Glomerular visceral epithelial cell (primary cell): ENCODE data around the gene PACRG.

Experiments used
- DNase-seq: peaks from one replicate; pipeline ENCODE4 v3.0.0-alpha.2; 2016; ENCODE audit errors: extremely low spot score

PACRG gene

DNA sequence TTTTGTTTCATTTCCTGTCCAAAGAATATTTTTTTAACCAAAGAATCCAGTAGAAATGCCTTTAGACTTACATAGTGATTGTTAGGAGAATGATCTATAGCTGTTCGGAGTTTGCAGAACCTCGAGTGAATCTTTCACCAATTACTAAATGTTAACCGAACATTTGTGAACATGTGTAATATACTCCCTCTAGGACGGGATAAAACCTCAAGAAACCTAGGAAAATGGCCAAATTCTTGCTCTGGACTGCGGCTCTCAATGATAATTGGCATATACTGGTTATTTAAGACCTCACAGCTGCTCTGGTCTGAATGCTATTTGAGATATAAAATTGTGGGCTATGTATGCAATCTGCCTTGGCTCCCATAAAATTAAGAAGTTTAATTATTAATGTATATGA is 137.1 kb downstream of the PACRG start:
- no peak for DNase-seq

DNA sequence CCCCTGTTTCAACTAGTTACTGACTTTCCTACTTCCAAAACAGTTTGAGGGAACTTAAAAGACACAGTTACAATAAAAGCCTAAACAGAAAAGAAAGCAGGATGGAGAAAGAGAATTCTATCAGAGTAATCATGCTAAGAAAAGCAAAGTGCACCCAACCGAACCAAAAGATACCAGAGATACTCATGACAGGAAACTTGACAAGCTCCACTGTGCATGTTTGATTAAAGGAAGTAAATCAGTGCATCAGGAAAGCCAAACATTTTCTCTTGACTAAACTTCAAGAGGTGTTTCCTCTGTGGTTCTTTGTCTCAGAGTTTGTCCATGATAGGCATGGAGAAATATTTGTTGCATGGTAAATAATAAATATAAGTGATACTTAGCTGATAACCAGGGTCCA is 138.9 kb downstream of the PACRG start:
- DNase-seq: no peak

DNA sequence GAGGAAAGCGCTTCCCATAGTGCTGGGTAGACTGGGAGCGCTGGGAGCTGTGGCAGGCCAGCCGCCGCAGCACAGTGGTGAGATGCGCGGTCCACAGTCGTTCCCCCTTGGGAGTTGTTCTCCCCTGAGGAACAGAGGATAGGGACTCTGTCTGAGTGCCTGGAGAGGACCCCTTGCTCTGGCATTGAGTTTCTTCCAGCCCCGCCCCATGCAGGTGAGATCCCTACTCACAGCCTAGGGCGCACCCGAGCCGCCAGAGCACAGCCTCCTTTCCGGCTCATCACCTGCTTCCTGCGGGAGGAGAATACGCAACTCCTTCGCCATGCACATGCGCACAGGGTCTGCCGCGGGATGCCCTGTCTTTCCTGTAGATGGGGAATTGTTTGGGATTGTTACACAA is 140.6 kb downstream of the PACRG start:
- no peak for DNase-seq

DNA sequence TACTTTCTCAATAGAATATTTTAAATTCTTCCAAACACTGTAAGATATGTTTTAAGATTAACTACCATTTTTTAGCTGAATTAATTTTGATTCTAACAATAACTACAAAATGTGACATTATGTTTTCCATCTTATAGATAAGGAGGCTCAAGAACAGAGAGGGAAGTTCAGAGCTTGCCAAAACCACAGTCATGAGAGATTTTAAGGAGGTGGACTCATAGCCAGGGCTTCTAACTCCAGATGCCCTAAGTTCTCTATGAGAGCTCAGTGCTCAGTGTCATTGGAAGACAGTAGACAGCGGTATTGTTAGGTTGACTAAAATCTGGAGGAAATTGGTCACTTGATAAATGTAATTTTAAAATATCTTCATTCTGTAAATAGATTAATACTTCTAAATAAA is 144.2 kb downstream of the PACRG start:
- no peak for DNase-seq

DNA sequence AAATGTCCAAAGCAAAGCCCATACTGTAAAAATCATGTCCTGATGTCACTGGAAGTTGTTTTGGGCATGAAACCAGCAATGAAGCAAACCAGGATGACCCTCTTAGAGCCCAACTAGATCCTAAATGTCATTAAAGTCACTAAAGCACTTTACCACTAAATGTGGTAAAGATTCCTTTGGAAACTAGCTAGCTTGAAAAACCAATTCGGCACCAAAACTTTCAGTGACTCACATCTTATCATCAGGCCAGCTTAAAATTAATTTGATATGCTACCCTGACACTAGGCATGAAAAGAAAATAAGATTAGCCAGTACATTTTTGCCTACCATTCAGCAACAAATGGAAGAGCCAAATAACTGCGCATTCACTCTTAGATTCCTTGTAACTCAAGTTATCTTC is 145.8 kb downstream of the PACRG start:
- no peak for DNase-seq

DNA sequence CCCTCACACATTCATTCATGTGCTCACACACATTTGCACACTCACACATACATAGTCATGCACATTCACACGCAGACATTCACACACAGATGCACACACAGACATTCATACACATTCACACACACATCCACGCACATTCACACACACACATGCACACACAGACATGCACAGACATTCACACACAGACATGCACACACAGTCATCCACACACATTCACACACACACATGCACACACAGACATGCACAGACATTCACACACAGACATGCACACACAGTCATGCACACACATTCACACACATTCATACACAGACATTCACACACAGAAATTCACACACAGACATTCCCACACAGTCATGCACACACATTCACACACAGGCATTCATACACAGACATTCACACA is 147.3 kb downstream of the PACRG start:
- no peak for DNase-seq

DNA sequence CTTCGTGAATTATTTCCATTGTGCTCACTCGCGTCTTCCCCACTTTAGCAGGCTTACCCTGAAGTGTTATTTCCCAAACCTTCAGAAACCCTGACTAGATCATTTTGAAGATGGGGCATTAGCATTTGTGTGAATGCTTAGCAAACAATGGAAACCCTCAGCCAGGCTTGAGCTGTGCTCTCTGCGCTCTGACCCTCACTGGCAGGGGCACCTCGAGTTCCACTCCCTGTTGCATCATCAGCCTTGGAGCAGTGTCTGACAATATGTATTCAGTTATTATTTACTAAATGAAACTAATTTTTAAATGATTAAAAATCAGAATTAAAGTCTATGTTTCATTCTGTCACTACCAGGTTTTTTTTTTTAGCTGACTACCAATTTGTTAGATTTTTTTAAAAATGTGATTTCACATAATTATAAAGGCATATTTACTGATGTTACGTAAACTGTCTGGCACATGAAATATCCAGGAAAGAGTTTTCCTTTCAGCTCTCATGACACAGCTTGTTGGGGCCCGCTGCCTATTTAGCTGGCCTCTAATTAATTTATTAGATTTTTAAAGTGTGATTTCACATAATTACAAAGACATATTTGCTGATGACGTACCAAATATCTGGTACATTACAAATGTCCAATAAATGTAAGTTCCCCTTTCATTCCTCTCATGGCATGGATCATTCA is 155.2 kb downstream of the PACRG start:
- no peak for DNase-seq

DNA sequence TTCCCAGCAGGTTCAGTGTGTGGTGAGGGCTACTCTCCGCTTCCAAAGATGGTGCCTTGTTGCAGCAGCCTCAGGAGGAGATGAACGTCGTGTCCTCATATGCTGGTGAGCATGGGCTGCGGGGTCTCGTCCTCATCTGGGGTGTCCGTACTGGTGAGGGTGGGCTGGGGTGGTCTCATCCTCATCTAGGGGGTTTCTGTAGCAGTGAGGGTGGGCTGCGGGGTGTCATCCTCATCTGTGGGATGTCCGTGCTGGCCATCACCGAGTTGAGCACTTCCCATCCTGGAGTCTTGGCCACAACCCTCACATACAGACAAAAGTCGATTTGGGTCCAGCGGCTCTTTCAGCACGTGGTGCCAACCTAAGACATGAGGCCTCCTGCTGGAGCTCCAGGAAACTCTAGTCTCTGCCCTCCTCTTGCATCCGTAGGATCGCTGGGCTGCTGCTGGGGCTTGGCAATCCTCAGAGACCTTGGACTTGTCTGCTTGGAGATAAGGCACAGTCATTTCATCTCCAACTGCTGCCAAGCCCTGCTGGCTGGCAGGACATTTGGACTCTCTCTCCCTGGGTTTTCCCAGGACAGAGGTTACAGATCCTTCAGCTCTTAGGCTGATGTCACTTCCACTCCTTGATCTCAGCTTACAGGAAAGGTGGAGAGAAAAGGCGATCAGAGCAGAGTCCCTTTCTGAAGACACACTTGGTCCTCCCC is 160.4 kb downstream of the PACRG start:
- DNase-seq: no peak

DNA sequence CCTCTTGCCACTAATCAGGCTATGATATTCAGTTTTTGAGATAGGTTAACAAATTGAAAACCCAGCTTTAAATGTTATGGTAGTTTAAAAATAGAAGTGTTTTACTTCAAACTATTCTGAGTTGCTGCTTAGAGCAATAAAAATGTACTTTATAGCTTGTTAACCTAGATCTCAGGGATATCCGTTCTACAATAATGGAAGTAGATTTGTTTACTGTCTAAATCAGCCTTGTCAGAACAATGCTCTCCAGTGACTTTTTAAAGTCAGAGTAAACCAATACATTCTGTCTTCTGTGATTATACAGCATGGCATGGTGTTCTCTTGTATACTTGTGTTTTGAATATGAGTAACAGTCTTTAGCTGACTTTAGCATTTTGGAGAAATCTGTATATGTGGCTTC is 161.5 kb downstream of the PACRG start:
- DNase-seq: no peak

DNA sequence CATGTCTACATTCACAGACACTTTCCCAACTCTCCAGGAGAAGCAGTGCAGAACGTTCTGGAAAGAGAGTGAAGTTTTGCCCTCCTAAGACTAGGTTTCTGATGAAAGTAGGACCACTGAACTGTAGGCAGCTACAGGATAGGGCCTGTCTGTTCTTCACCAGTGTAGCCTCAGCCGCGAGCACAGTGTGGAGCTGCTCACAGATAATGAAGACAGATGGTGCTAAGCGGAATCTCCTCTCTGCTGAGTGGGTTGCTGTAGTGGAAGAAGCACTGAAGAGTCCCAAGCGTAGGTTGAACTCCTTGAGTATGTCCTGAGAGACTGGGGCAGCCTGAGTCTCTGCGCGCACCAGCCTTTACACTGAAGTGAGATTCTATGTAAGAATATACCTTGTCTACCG is 170.2 kb downstream of the PACRG start:
- no peak for DNase-seq

DNA sequence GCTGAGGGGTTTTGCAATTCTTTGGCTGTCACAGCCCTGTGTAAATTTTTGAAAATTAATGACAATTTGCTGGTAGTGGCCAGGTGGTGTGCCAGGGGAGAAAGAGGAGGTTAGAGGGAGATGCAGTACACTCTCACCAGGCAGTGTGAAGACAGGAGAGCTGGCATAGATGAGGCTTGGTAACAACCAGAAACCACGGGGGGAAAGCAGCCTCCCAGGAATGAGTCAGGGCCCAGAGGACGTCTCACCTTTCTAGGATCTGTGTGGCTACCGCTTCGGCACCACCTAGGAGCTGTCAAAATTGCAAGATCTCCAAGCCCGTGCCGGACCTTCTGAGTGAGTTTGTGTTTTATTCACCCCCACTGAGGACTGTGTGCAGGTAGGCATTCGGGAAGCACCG is 171.4 kb downstream of the PACRG start:
- DNase-seq: no peak

DNA sequence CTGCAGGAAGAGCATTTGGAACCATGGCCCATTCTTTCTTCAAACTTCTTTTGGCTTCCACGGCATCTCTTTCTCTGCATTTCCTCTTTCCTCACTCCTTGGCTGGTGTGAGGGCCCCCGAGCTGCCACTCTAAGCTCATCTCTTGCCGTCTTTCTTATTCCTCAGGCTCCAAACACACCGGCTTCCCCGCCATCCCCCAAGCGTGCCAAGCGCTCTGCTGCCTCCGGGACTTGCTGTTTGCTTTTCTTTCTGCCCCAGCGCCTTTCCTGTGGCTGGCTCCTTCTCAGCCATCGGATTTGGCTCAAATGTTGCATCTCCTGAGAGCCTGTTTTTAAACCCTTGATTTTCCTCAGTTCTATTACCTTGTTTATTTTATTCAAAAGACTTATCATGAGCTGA is 172.7 kb downstream of the PACRG start:
- DNase-seq: no peak

DNA sequence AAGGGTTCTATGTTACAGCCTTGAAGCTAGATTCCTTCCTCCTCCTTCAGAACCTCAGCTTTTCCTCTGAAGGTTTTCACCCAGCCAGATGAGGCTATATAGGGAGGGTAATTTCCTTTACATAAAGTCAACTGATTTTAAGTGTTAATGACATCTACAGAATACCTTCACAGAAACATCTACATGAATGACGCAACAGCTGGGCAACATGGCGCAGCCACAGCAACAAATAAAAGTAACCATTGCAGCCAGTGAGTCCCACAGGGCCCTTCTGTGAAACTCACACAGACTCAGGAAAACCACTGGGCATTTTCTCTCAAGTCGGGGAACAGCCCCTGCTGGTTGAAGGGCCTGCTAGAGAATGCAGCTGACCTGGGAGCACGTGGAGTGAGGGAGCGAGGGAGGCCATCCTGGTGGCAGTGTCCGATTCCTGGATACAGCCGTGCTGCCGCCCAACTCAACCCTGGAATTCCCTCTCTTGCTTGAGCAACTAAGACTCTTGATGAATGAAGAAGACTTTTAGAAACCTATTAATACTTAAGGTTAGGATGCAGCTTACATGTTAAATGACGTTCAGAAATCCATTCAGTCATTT is 176.4 kb downstream of the PACRG start:
- DNase-seq: no peak

DNA sequence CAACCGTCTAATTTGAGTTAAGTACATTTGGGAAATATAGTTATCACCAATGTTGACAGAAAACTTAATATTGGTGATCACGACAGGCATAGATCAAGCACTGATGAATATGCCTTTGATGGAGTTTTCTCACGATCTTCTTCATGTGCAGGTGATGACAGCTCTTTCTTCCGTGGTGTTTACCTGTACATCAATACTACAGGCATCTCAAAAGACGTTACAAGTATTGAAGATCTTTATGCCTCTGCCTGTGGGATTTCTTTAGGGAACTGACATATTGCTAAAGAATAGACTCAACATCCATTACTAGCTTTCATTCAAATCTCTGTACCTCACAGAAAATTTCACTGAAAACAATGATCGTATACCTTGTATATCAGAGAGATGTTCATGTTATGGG is 178.7 kb downstream of the PACRG start:
- no peak for DNase-seq

DNA sequence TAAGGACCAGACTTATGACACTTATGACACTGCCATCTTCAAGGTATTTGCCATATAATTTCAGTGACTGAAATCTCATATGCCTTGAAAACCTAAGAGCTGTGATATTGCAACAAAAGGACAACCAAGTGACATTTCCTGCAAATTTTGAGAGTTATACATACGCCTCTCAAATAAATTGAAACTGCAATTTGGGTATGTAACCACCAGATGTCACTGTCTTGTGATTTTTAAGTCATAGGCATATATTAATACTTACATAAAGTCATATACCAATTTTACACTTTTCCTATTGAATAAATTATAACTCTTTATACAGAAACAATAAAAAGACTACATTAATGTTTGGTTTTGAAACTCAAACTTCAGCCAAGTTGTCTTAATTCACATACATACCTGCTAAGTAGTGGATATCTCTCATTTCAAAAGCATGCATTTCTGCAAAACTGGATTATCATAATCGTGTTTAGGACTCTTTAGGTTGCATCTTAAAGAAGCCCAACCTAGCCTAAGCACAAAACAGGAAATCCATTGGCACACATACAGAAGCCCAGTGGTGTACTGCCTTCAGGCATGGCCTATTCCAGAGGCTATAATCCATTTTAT is 180.2 kb downstream of the PACRG start:
- peak; percentile 9 for DNase-seq

DNA sequence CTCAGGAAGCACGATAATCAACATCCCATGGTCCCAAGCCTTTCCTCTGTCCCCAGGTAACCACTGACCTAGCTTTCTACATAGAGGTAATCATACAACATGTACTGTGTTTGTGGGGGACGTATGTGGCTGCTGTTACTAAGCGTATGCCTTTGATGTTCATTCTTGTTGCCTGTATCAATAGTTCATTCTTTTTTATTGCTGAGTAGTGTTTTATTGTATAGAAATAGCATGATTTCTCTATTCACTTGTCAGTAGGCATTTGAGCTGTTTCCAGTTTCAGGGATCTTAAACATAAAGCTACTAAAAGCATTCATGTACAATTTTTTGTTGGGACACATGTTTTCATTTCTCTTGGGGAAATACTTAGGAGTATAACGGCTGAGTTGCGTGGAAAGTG is 185.4 kb downstream of the PACRG start:
- DNase-seq: no peak

DNA sequence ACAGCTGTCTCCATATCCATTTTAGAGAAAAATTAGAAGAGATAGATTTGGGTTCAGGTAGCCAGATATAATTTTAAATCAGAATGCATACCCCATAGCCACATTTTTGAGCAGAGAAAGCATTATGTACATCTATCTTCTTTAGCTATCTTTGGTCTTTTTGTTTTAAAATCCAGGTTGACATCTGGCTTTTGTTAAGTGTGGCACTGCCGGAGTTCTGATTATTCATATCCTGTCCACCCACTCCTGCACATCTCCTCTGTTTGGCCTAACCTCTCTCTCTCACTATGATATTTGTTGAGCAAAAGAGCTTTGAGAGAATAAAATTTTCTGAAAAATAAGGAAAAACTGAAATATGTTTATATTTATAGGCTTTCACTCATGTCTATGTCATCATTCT is 189.7 kb downstream of the PACRG start:
- no peak for DNase-seq

DNA sequence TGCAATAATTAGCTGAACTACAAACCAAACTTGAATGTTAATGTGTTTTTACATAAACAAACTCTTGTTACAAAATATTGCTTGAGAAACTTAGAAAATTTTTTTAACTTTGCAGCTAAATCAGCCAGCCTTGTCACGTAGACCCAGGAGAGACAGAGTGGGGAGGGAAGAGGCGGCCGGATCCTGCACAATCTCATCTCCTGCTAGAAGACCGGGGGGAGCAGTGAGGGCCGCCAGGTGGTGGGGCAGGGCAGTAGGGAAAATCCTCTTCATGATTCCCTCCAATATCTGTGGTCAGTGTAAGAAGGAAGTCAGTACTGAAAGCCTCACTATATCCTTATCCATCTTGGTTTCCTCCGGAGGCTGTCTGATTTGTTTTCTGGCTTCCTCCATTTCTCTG is 193.3 kb downstream of the PACRG start:
- DNase-seq: no peak

DNA sequence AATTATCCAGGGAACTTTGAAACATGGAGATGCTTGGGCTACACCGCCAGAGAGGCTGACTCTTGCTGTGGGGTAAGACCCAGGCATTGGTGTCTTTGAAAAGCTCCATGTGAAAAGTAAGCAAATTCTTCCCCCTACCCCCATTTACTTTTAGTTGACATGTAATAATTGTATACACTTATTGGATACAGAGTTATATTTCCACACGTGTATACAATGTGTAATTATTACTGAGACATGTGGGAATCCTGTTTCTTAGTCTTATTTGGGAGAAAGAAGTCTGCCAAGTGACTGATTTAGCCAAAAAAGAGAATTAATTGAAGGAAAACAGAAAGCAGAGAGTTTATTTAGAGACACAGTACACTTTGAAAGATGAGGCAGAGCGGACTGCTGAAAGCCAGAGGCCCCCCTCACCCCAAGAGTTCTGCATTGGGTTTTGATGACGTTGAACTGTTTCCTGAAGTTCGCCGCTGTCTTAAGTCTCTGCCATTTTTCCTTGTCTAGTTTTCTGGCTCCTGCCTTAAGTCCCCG is 193.8 kb downstream of the PACRG start:
- DNase-seq: no peak

DNA sequence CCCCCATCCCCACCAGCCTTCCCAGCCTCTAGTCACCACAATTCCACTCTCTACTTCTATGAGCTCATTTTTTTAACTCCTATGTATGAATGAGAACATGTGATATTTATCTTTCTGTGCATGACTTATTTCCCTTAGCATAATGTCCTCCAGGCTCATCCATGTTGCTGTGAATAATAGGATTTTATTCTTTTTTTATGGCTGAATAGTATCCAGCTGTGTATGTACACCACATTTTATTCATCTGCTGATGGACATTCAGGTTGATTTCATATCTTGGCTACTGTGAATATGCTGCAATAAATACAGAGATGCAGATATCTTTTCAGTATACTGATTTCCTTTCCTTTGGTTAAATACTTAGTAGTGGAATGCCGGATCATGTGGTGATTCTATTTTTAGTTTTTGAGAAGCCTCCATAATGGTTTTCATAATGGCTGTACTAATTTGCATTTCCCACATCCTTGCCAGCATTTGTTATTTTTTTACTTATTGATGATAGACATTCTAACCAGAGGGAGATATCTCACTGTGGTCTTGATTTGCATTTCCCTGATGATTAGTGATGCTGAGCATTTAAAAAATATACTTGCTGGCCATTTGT is 194.9 kb downstream of the PACRG start:
- DNase-seq: no peak

DNA sequence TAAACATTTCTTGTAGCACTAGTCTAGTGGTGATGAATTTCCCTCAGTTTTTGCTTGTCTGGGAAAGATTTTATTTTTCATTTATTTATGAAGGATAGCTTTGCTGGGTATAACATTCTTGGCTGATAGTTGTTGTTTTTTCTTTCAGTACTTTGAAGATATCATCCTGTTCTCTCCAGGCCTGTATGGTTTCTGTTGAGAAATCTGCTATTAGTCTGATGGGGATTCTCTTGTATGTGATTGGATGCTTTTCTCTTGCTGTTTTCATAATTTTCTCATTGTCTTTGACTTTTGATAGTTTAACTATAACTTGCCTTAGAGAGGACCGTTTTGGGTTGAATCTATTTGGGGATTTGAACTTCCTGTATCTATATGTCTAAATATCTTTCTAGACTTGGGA is 207.1 kb downstream of the PACRG start:
- no peak for DNase-seq

DNA sequence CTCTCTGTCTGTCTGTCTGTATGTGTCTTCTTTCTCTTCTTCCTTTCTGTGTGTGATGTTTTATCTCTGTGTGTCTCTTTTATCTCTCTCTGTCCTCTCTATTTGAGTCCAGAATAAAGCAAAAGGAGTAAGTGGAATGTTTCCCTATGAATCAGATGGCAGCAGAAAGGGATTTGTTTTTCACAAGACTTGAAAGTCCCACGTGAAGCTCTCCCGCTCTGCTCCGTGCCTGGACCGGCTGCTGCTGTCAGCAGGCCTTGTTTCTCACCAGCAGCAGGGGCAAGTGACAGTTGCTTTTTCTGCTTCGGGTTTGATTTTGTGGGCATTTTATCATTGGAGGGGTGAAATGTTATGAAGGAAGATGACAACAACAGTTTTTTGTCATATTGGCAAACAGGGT is 212.7 kb downstream of the PACRG start:
- DNase-seq: no peak
